Tibial artery (tissue), 4 donors: Measurements from ENCODE around the gene HIGD1A.

Experiments
- DNase-seq, 2 donors: peaks; one replicate each; pipeline ENCODE4 v3.0.0-alpha.2; 2019
- H3K27ac ChIP-seq, 2 donors: fragments of 200-600 bp; sonication (generic) in 1 of 2; 1 replicate in 1 of 2; 2 replicates in 1 of 2; pipeline ENCODE4 v1.5.1; 2018 to 2019; ENCODE audit warnings: mild to moderate bottlenecking in 1 of 2
- H3K27me3 ChIP-seq, 2 donors: fragments of 200-600 bp; sonication (generic) in 1 of 2; one replicate each; pipeline versions ENCODE4 v1.5.1 to v1.6.0; 2016 to 2019
- H3K36me3 ChIP-seq, 3 donors: fragments of 200-600 bp; sonication (generic) in 2 of 3; one replicate each; pipeline ENCODE4 v1.5.1; 2016 to 2019; ENCODE audit warnings: mild to moderate bottlenecking in 2 of 3
- H3K4me1 ChIP-seq, 4 donors: fragments of 200-600 bp; sonication (generic) in 2 of 4; 1 replicate in 3 of 4; 2 replicates in 1 of 4; pipeline ENCODE4 v1.5.1; 2016 to 2019
- H3K4me3 ChIP-seq, 2 donors: fragments of 200-600 bp; sonication (generic) in 1 of 2; 1 replicate in 1 of 2; 2 replicates in 1 of 2; pipeline ENCODE4 v1.5.1; 2018 to 2019; ENCODE audit warnings: mild to moderate bottlenecking in 2 of 2
- H3K9me3 ChIP-seq, 3 donors: fragments of 200-600 bp; sonication (generic) in 1 of 3; one replicate each; pipeline ENCODE4 v1.5.1; 2016 to 2019
- intact Hi-C: fragments of 100-400 bp; cut with DNase I; formaldehyde crosslinking; loops from one replicate; pipeline ENCODE4 v1.15.0; 2023; ENCODE audit warnings: low total_unique reads
- TF ChIP-seq, protein P1 (sequence below), 2 experiments: fragments of 200-600 bp in 1 of 2; fragments of 450-650 bp in 1 of 2; IDR thresholded peaks; one replicate each; pipeline ENCODE4 v1.5.1; 2017 to 2019; ENCODE audit warnings: antibody characterized with exemption in 2 of 2, mild to moderate bottlenecking in 1 of 2, moderate library complexity in 1 of 2

Gene HIGD1A

DNA sequence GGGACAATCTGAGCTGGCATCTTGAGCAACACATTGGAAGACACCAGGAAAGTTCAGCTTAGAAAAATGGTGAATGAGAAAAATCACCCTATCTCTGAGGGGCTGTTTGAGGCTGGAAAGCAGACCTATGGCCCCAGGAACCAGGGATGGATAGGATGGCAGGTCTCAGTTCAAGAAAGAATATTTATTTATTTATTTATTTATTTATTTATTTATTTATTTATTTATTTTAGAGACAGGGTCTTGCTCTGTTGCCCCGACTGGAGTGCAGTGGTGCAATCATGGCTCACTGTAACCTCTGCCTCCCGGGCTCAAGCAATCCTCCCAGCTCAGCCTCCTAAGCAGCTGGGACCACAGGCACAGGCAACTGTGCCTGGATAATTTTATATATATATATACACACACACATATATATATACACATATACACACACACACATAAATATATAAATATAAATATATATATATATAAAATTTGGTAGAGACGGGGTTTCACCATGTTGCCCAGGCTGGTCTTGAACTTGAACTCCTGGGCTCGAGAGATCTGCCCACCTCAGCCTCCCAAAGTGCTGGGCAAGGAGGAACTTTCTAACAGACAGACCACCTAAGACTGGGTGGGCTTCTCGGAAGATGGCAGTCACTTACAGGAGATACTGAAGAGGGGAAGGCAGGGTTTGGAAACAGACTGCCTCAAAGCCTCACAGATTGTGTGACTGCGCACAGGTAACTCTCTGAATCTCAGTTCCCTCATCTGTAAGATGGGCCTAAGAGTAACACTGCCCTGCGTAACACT, 60.9 kb downstream of the HIGD1A start:
- TF ChIP-seq, protein P1, sequence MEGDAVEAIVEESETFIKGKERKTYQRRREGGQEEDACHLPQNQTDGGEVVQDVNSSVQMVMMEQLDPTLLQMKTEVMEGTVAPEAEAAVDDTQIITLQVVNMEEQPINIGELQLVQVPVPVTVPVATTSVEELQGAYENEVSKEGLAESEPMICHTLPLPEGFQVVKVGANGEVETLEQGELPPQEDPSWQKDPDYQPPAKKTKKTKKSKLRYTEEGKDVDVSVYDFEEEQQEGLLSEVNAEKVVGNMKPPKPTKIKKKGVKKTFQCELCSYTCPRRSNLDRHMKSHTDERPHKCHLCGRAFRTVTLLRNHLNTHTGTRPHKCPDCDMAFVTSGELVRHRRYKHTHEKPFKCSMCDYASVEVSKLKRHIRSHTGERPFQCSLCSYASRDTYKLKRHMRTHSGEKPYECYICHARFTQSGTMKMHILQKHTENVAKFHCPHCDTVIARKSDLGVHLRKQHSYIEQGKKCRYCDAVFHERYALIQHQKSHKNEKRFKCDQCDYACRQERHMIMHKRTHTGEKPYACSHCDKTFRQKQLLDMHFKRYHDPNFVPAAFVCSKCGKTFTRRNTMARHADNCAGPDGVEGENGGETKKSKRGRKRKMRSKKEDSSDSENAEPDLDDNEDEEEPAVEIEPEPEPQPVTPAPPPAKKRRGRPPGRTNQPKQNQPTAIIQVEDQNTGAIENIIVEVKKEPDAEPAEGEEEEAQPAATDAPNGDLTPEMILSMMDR (IDR thresholded peaks at IDR 0.05): no peak
- DNase-seq: peak in 1 of 2 donors; percentile 13
- Histone ChIP-seq H3K36me3 (no peaks in the 10 kb centered on the region), H3K27ac (peak overlapping the region; percentile 62 to 80), H3K9me3 (no peaks in the 10 kb centered on the region), H3K27me3 (no peaks in the 10 kb centered on the region), H3K4me3 (no peak overlapping the region), H3K4me1 (peaks cover 0 to 59% (median 44%) of the 10 kb centered on the region in 4 donors)
- intact Hi-C loops: no loop called here

DNA sequence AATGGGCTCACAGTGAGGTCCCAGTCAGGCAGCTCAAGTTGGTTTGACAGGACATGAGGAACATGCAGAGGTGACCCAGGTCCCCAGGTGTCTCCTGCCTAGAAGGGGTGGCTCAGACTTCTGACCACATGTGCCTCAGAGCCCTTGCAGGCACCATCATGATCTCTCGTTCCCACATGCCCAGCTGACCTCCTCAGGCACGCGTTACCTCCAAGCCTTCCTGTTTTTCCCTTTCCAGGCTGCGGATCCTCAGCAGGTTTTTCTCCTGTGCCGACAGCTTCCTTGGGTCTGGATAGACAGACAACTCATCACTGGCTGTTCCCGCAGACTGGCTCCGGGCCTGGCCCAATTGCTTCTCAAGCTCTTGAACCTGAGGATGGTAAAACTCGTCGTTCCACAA, 61.6 kb downstream of the HIGD1A start:
- TF ChIP-seq, protein P1 (IDR thresholded peaks at IDR 0.05): no peak
- intact Hi-C loops: no loop called here
- Histone ChIP-seq H3K36me3 (no peaks in the 10 kb centered on the region), H3K4me3 (no peak overlapping the region), H3K4me1 (peaks cover 0 to 51% (median 39%) of the 10 kb centered on the region in 4 donors), H3K27me3 (no peaks in the 10 kb centered on the region), H3K9me3 (no peaks in the 10 kb centered on the region), H3K27ac (no peak overlapping the region)
- DNase-seq: peak in 1 of 2 donors; percentile 10

DNA sequence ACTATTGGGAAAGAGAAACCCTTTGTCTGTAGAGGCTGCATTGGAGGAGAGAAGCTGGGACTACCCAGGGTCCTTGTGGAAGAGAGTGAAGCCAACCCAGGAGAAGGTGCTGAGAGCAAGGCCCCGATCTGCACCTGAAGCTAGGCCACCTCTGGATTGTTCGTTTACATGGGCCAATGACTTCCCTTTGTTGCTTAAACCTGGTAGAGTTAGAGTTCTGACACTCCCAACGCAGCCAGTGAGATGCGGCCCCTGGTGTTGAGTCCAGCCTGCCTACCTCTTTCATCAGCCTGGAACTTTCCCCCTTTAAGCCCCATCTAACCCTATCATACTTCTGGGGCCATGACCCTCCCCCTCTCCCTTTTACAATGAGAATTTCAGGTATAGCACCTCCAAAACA, 62.0 kb downstream of the HIGD1A start:
- intact Hi-C loops: no loop called here
- Histone ChIP-seq H3K4me3 (no peak overlapping the region), H3K27ac (peak overlapping the region; percentile 11 to 89), H3K4me1 (peaks cover 0 to 47% (median 36%) of the 10 kb centered on the region in 4 donors), H3K9me3 (no peaks in the 10 kb centered on the region), H3K36me3 (no peaks in the 10 kb centered on the region), H3K27me3 (no peaks in the 10 kb centered on the region)
- DNase-seq: peak in 1 of 2 donors; percentile 13
- TF ChIP-seq, protein P1 (IDR thresholded peaks at IDR 0.05): no peak

DNA sequence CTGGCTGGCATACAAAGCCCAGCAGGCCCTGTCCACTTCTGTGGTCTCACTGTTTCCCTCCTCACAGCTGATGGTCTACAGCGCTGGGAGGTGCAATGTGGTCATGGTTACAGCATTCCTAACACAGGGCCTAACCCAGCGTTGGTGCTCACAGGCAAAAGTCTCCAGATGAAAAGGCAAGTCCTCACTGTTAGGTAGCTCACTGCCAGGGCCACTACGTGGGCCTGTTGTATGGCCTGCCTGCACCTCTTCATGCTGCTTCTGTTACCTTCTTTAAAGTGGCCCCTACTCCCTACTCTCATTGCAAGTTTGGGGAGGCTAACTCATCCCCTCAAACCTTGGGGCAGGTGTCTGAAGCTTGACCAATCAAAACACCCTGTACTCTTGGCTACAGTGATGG, 62.5 kb downstream of the HIGD1A start:
- H3K27ac ChIP-seq: peak overlapping the region; percentile 11 to 89
- peaks cover 0 to 43% (median 33%) of the 10 kb centered on the region in 4 donors for H3K4me1 ChIP-seq
- TF ChIP-seq, protein P1 (IDR thresholded peaks at IDR 0.05): no peak
- peak in 1 of 2 donors; percentile 7 for DNase-seq
- H3K4me3 ChIP-seq: no peak overlapping the region
- no peaks in the 10 kb centered on the region for H3K9me3 ChIP-seq
- intact Hi-C loops: no loop called here
- no peaks in the 10 kb centered on the region for H3K36me3 ChIP-seq
- H3K27me3 ChIP-seq: no peaks in the 10 kb centered on the region

DNA sequence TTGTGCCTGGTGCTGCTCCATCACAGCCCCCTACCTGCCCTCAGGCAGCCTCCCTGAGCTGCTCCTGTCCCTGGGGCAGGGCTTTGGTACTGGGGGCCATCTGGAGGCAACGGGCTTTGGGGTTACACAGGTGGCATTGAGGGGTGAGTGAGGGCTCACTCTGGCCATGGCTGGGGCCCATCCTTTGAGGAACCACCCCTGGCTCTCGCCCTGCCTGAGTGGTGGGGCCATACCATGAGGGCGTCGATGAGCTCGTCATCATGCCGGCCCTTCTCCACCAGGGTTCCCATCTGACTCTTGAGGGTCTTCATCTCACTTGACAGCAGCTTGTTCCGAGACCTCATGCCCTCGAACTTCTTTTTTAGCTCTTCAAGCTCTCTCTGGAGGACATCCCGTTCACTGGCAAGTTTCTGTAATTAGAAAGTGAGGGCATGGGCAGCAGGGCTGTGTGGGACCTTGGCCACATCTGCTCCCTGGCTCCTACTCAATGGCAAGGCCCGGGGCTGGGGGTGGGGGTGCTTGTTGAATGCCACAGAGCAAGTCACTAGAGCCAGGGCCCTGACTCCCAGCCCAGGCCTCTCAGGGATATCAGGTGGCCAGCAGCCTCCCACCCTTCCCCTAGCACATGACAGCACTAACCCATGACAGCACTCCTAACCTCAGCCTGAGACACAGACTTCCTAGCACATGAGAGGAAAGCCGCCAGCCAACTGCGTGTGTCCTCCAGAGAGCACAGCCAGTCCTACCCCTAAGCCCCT, 64.7 kb downstream of the HIGD1A start:
- peaks cover 0 to 20% (median 15%) of the 10 kb centered on the region in 4 donors for H3K4me1 ChIP-seq
- no peaks in the 10 kb centered on the region for H3K9me3 ChIP-seq
- H3K27me3 ChIP-seq: no peaks in the 10 kb centered on the region
- H3K27ac ChIP-seq: peak overlapping the region; percentile 64 to 89
- intact Hi-C loops: no loop called here
- no peaks in the 10 kb centered on the region for H3K36me3 ChIP-seq
- H3K4me3 ChIP-seq: no peak overlapping the region
- TF ChIP-seq, protein P1 (IDR thresholded peaks at IDR 0.05): no peak
- DNase-seq: peak; percentile 81 to 92
